HCT116 (cell line): ENCODE data around the gene ASAP3. TPM values are rescaled to one million over a fixed set of nuclear protein-coding genes. Genes with fewer than 3 reads are reported as not detected.

Source experiments
- total RNA-seq: library from RNA; stranded (reverse); gene quantifications from one replicate; pipeline ENCODE4 v1.2.1, GENCODE V29; 2021; ENCODE audit not compliant: unreplicated experiment

ASAP3 gene
- total RNA-seq, 1 experiment from 2014 or later: 19.7 TPM

Other genes with a start within 250 kb of the ASAP3 start
- 194 TPM for gene HNRNPR, start 139.9 kb downstream of the ASAP3 start, total RNA-seq
- 8.1 TPM for gene ZNF436, start 114.3 kb downstream of the ASAP3 start, total RNA-seq
- gene TCEA3, start 59.4 kb downstream of the ASAP3 start, total RNA-seq: 3.7 TPM
- 16.3 TPM for gene E2F2, start 47.1 kb upstream of the ASAP3 start, total RNA-seq
- gene ID3, start 75.3 kb upstream of the ASAP3 start, total RNA-seq: 183 TPM
- 1,262 TPM for gene RPL11, start 207.6 kb upstream of the ASAP3 start, total RNA-seq